Activated CD4-positive, alpha-beta T cell treated with anti-CD3 and anti-CD28 coated beads for 24 hours (primary cell): Measurements from ENCODE around the gene CST9L.
"Not testable (repeated sequence)": the region's sequence is repeated elsewhere in the genome, so short reads cannot be mapped to it uniquely, and the experiment has no call there.

Source experiments
- DNase-seq, 2 donors: peaks; one replicate each; pipeline ENCODE4 v3.0.0-alpha.2; 2020; ENCODE audit warnings: low read depth in 2 of 2

CST9L gene

GRCh38 chr20:23586735-23587525, 18.6 kb upstream of the CST9L start:
- no peak for DNase-seq

DNA sequence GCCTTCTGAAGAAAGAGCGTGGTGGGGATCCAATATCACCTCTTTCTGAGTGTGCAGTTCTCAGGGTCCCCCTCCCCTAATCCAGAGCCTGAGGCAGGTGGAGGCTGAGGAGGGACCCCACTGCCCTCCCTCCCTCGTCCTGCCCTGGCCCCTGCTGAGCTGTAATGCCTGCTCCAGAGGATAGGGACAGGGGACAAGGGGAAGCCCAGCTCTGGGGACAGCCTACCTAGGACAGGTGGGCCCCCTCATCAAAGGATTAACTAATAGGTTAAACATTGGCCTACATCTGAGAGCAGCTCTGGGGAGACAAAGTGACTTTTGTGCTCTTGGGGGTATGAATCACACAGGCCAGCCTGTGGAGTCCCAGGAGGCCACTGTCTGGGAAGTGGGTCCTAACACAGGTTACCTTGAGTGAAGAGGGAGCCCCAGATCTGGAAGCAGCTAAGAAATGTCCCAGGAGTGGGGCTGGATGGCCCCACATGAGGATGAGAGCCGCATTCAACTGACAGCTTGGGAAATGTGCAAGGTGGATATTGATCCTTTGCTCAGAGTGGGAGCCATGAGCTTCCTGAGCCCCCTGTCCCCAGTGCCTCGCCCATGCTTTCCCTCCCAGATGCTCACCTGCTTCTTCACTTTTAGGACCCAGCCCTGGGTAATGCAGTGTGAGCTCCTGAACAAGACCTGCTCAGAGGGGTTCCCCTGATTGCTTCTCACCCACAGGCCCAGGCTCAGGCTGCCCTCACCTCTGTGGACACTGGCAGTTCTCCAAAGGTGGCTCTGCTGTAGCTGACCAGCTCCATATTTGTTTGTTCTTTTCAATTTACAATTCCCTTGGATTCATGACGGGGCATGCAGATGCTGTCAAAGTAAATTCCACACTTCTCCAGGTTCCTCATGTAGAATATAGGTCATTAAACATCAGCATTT, 17.8 kb upstream of the CST9L start:
- no peak for DNase-seq

- DNase-seq = no peak
Measured at GRCh38 chr20:23585449-23585807, 17.1 kb upstream of the CST9L start.

GRCh38 chr20:23584434-23585199, 16.3 kb upstream of the CST9L start:
- DNase-seq = no peak

- no peak for DNase-seq
Measured at GRCh38 chr20:23583526-23583925, 15.2 kb upstream of the CST9L start.

GRCh38 chr20:23582293-23582692, 14.0 kb upstream of the CST9L start:
- no peak for DNase-seq

- not testable (repeated sequence) for DNase-seq
Measured at GRCh38 chr20:23581833-23582232, 13.5 kb upstream of the CST9L start.

DNA sequence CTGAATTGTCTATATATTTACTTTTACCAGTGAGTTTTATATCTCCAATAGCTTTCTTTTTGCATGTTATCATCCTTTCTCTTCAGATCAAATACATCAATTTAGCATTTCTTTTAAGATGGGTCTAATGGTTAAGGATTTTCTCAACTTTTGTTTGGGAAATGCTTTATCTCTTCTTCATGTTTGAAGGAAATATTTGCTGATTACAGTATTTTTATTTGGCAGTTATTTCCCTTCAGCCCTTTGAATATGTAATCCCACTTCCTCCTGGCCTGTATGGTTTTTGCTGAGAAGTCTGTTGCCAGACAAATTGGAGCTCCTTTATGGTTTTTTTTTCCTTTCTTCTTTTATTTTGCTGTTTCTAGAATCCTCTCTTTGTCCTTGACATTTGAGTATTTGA, 6.7 kb upstream of the CST9L start:
- DNase-seq = no peak

DNA sequence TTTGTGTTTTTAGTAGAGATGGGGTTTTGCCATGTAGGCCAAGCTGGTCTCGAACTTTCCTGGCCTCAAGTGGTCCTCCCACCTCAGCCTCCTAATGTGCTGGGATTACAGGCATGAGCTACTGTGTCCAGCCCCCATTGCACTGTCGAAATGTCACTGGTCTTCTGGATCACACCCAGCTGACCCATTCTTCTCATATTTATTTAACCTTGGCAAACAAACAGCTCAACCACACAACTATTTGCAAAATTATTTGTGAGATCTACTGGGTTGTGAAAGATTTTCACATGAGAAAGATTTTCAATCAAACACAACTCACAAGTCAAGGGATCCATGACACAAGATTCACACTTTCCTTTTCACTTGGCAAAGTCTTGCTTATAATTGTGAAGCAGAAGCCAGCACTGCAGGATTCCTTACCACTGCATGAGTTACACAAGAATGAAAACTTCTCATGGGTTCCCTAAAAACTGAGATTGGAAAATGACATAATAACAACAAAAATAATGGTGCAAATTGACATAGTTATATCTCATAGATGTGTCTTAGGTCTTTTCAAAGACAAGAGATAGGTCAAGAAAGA, 2.0 kb upstream of the CST9L start:
- no peak for DNase-seq

DNA sequence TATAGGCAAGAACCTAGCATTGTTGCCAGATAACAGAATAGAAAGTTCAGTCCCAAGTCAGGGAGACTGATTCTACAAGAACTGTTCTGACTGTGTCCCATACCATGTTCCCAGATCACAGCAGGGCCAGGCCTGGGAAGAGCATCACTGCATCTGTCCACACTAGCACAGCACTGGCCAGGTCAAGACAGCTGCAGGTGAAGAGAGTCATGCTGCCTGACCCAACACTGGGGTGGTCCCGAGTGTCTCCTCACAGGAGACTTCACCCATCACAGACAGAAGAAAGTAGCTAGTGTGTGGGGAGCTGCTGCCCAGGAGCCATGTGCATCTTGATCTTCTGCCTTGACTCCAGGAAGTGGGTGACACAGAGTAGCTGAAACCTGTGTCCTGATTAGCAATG, 1.3 kb upstream of the CST9L start:
- no peak for DNase-seq

- no peak for DNase-seq
Measured at GRCh38 chr20:23568971-23569330, 667 bp upstream of the CST9L start.

GRCh38 chr20:23566199-23566932, 1.9 kb downstream of the CST9L start:
- no peak for DNase-seq

GRCh38 chr20:23565503-23566045, 2.7 kb downstream of the CST9L start:
- no peak for DNase-seq

- DNase-seq = no peak
Measured at GRCh38 chr20:23564927-23565326, 3.4 kb downstream of the CST9L start.

DNA sequence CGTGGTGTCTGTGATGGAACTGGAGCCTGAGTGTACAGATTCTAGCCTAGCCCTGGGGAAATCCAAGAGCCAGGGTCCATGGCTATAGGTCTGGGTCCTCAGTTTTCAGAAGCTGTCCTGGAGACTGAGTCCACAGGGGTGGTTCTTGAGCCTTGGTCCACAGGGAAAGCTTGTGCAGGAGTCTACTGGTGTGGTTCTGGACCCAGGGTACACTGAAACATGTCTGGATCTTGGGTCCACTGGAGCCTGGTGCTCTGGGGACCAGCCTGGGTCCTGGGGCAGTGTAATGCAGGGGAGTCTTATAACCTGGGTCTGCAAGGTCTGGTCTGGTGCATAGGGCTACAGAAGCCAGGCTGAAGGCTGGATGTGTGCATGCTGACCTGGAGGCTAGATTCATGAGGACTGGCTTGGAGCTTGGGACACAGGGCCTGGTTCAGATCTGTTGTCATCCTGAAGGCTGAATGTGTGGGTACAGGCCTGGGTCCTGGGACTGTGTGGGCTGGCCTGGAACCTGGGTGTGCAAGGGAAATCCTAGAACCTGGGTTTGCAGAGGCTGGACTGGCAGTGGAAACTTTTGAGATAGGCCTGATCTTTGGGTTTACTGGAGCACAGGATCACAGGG, 5.5 kb downstream of the CST9L start:
- DNase-seq = no peak

DNA sequence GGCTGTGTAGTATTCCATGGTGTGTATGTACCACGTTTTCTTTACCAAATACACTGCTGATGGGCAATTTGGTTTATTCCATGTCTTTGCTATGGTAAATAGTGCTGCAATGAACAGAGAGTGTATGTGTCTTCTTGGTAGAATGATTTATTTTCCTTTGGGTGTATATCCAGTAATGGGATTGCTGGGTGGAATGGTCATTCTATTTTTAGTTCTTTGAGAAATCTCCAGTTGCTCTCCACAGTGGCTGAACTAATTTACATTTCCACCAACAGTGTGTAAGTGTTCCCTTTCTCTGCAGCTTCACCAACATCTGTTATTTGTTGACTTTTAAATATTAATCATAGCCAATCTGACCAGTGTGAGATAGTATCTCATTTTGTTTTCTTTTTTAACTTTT, 13.9 kb downstream of the CST9L start:
- no peak for DNase-seq

- DNase-seq = no peak
Measured at GRCh38 chr20:23551786-23552185, 16.5 kb downstream of the CST9L start.

GRCh38 chr20:23551383-23551782, 16.9 kb downstream of the CST9L start:
- no peak for DNase-seq

DNA sequence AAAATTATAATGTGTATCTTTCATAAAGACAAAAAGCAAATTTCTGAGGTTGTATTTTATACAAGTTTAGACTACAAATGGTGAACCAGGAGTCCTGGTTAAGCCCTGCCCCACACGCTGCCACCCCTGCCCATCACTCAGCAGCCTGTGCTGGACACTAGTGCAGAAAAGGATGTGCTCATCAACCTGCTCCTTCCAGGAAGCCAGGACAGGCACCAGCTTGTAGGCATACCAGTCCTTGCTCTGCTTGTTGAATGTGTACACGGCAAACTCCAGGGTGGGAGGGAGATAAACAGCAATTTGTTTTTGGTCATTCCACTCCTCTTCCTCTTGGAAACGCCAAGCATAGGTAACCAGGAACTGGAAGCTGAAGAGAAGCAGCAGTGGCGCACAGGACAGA, 18.1 kb downstream of the CST9L start:
- no peak for DNase-seq

DNA sequence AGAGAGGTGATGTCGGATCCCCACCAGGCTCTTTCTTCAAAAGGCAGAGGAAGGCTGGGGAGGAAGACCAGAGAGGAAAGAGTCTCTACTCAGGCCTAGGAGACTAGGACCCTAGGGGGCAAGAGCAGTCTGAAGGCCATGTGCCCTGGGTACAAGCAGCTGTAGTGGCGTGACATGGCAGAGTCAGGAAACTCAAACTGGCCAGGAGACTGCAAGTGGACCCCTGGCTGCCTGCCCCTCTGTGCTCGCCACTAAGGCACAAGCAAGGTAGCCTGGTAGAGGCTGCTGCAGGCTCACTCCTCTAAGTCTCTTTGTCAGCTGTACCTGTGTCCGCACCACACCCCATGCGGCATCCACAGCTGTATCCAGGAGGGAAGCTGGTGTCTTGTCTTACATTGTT, 19.9 kb downstream of the CST9L start:
- no peak for DNase-seq

DNA sequence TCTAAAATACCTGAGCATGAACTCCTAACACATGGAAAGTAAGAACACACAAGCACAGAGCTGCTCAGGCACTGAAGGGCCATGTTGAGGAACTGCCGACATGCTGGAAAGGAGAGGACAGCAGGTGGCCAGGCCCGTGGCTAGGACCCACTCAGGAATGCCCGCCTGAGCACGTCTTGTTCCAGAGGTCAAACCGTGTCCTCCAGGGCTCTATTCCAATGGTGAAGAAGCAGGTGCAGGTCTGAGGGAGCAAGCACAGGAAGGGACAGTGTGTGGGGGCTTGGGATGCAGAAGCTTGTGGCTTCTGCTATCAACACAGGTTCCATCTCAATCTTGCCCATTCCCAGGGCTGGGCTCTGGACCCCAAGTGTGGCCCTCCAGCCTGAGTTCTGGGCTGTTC, 20.7 kb downstream of the CST9L start:
- DNase-seq = no peak
